NT2/D1 (cell line): ENCODE results near the gene HAPSTR1.

Experiments used
- DNase-seq: peaks from one replicate; pipeline ENCODE4 v3.0.0-alpha.2; 2011; ENCODE audit warnings: low read depth, low spot score
- H3K27me3 ChIP-seq: 2 replicates; pipeline ENCODE4 v1.6.0; 2011; ENCODE audit warnings: mild to moderate bottlenecking; ENCODE audit not compliant: insufficient read length, insufficient read depth
- H3K36me3 ChIP-seq: 2 replicates; pipeline ENCODE4 v1.6.1; 2011; ENCODE audit warnings: mild to moderate bottlenecking, low read length, mixed read lengths; ENCODE audit not compliant: insufficient read depth, insufficient read length
- H3K4me1 ChIP-seq: 2 replicates; pipeline ENCODE4 v1.5.1; 2011; ENCODE audit not compliant: insufficient read depth, insufficient read length
- H3K4me3 ChIP-seq: 2 replicates; pipeline ENCODE4 v1.5.1; 2011; ENCODE audit warnings: low read depth; ENCODE audit not compliant: insufficient read length
- H3K9ac ChIP-seq: 2 replicates; pipeline ENCODE4 v1.6.0; 2011; ENCODE audit warnings: low read depth; ENCODE audit not compliant: insufficient read length
- H3K9me3 ChIP-seq: 2 replicates; pipeline ENCODE4 v1.5.1; 2011; ENCODE audit warnings: mild to moderate bottlenecking, low read length; ENCODE audit not compliant: insufficient read depth
- SUZ12 ChIP-seq: IDR thresholded peaks from 2 replicates; pipeline ENCODE4 v1.6.1; 2011; ENCODE audit not compliant: insufficient read length, insufficient read depth; ENCODE audit errors: extremely low read depth
- YY1 ChIP-seq: IDR thresholded peaks from 2 replicates; pipeline ENCODE4 v1.6.1; 2011; ENCODE audit not compliant: insufficient read length, insufficient read depth
- ZNF274 ChIP-seq: IDR thresholded peaks from 2 replicates; pipeline ENCODE4 v1.6.1; 2011; ENCODE audit warnings: mild to moderate bottlenecking, low read depth, low read length

The HAPSTR1 gene

GRCh38 chr16:9124908-9125584 lies 33.6 kb downstream of the HAPSTR1 start:
- H3K36me3 ChIP-seq: peaks cover 43% of the 10 kb centered on the region
- H3K4me3 ChIP-seq: no peak overlapping the region
- H3K27me3 ChIP-seq: no peaks in the 10 kb centered on the region
- H3K4me1 ChIP-seq: peaks cover 31% of the 10 kb centered on the region
- H3K9ac ChIP-seq: no peak overlapping the region
- no peaks in the 10 kb centered on the region for H3K9me3 ChIP-seq
- TF ChIP-seq SUZ12 (no peak), ZNF274 (no peak), YY1 (no peak)
- DNase-seq: no peak

GRCh38 chr16:9125658-9126505 lies 34.4 kb downstream of the HAPSTR1 start:
- Histone ChIP-seq H3K36me3 (peaks cover 36% of the 10 kb centered on the region), H3K4me1 (peaks cover 31% of the 10 kb centered on the region), H3K27me3 (no peaks in the 10 kb centered on the region), H3K9me3 (no peaks in the 10 kb centered on the region), H3K9ac (no peak overlapping the region), H3K4me3 (no peak overlapping the region)
- TF ChIP-seq SUZ12 (no peak), ZNF274 (no peak), YY1 (no peak)
- DNase-seq: no peak

- Histone ChIP-seq H3K9ac (no peak overlapping the region), H3K36me3 (peaks cover 33% of the 10 kb centered on the region), H3K4me1 (peaks cover 31% of the 10 kb centered on the region), H3K4me3 (no peak overlapping the region), H3K9me3 (no peaks in the 10 kb centered on the region), H3K27me3 (no peaks in the 10 kb centered on the region)
- TF ChIP-seq YY1: no peak
- TF ChIP-seq SUZ12: no peak
- no peak for TF ChIP-seq ZNF274
- DNase-seq: no peak
Observed at GRCh38 chr16:9126609-9127008, 35.2 kb downstream of the HAPSTR1 start.

GRCh38 chr16:9128346-9129342 lies 37.2 kb downstream of the HAPSTR1 start:
- peaks cover 14% of the 10 kb centered on the region for H3K36me3 ChIP-seq
- TF ChIP-seq YY1: no peak
- no peak for DNase-seq
- H3K27me3 ChIP-seq: no peaks in the 10 kb centered on the region
- H3K4me1 ChIP-seq: peaks cover 30% of the 10 kb centered on the region
- no peaks in the 10 kb centered on the region for H3K9me3 ChIP-seq
- H3K9ac ChIP-seq: no peak overlapping the region
- H3K4me3 ChIP-seq: no peak overlapping the region

- Histone ChIP-seq H3K36me3 (no peaks in the 10 kb centered on the region), H3K27me3 (peaks cover 3% of the 10 kb centered on the region), H3K9ac (no peak overlapping the region), H3K9me3 (no peaks in the 10 kb centered on the region), H3K4me3 (no peak overlapping the region), H3K4me1 (peaks cover 3% of the 10 kb centered on the region)
- no peak for TF ChIP-seq ZNF274
- no peak for TF ChIP-seq YY1
- no peak for TF ChIP-seq SUZ12
- DNase-seq: no peak
Observed at GRCh38 chr16:9134306-9134705, 42.9 kb downstream of the HAPSTR1 start.

GRCh38 chr16:9134739-9135138 lies 43.3 kb downstream of the HAPSTR1 start:
- DNase-seq: peak; percentile 63
- no peak overlapping the region for H3K9ac ChIP-seq
- TF ChIP-seq YY1: no peak
- TF ChIP-seq SUZ12: no peak
- no peak for TF ChIP-seq ZNF274
- H3K4me1 ChIP-seq: peaks cover 3% of the 10 kb centered on the region
- no peaks in the 10 kb centered on the region for H3K36me3 ChIP-seq
- no peak overlapping the region for H3K4me3 ChIP-seq
- H3K27me3 ChIP-seq: peaks cover 3% of the 10 kb centered on the region
- H3K9me3 ChIP-seq: no peaks in the 10 kb centered on the region

GRCh38 chr16:9135797-9136196 lies 44.4 kb downstream of the HAPSTR1 start:
- H3K27me3 ChIP-seq: peaks cover 3% of the 10 kb centered on the region
- TF ChIP-seq ZNF274 (no peak), YY1 (no peak), SUZ12 (no peak)
- H3K9ac ChIP-seq: no peak overlapping the region
- no peak for DNase-seq
- H3K36me3 ChIP-seq: no peaks in the 10 kb centered on the region
- H3K4me3 ChIP-seq: no peak overlapping the region
- peaks cover 3% of the 10 kb centered on the region for H3K4me1 ChIP-seq
- no peaks in the 10 kb centered on the region; the same call in 1 of the 2 replicates for H3K9me3 ChIP-seq
